Measurements from ENCODE around the gene WASHC2A.
A peak's percentile ranks its signal among the peaks of the same experiment; 100 is the strongest.
"Not testable (repeated sequence)": the region's sequence is repeated elsewhere in the genome, so short reads cannot be mapped to it uniquely, and the experiment has no call there.

The WASHC2A gene

GRCh38 chr10:50096722-50097121 lies 29.0 kb downstream of the WASHC2A start:
- not testable (repeated sequence) for H3K9me3 Mint-ChIP-seq, ATAC-seq

GRCh38 chr10:50098645-50099044 lies 30.9 kb downstream of the WASHC2A start:
- not testable (repeated sequence) for H3K4me1 Mint-ChIP-seq; ATAC-seq; H3K36me3 Mint-ChIP-seq (ENCODE audit: low read depth); H3K4me3 Mint-ChIP-seq; H3K27ac Mint-ChIP-seq; H3K27me3 Mint-ChIP-seq; DNase-seq; H3K9me3 Mint-ChIP-seq

More at GRCh38 chr10:50096722-50097121, 29.0 kb downstream of the WASHC2A start:
- H3K36me3 Mint-ChIP-seq (ENCODE audit: low read depth); H3K27ac Mint-ChIP-seq; H3K4me1 Mint-ChIP-seq; DNase-seq; H3K27me3 Mint-ChIP-seq; H3K4me3 Mint-ChIP-seq: not testable (repeated sequence)

GRCh38 chr10:50101139-50101582 lies 33.4 kb downstream of the WASHC2A start:
- not testable (repeated sequence) for ATAC-seq; H3K27ac Mint-ChIP-seq; H3K4me1 Mint-ChIP-seq; H3K9me3 Mint-ChIP-seq; H3K4me3 Mint-ChIP-seq; H3K36me3 Mint-ChIP-seq (ENCODE audit: low read depth); H3K27me3 Mint-ChIP-seq; DNase-seq

GRCh38 chr10:50101747-50102146 lies 34.0 kb downstream of the WASHC2A start:
- H3K36me3 Mint-ChIP-seq (ENCODE audit: low read depth); H3K9me3 Mint-ChIP-seq; ATAC-seq; H3K4me1 Mint-ChIP-seq; DNase-seq; H3K4me3 Mint-ChIP-seq; H3K27me3 Mint-ChIP-seq: not testable (repeated sequence)
- H3K27ac Mint-ChIP-seq = peak overlapping the region; percentile 23

GRCh38 chr10:50102267-50102666 lies 34.5 kb downstream of the WASHC2A start:
- H3K36me3 Mint-ChIP-seq (ENCODE audit: low read depth); DNase-seq; ATAC-seq: not testable (repeated sequence)

GRCh38 chr10:50108999-50109698 lies 41.4 kb downstream of the WASHC2A start:
- ATAC-seq = not testable (repeated sequence)

More at GRCh38 chr10:50102267-50102666, 34.5 kb downstream of the WASHC2A start:
- peak overlapping the region; percentile 23 for H3K27ac Mint-ChIP-seq
- H3K9me3 Mint-ChIP-seq, H3K4me3 Mint-ChIP-seq, H3K4me1 Mint-ChIP-seq, H3K27me3 Mint-ChIP-seq: not testable (repeated sequence)

GRCh38 chr10:50112419-50113112 lies 44.8 kb downstream of the WASHC2A start:
- H3K4me1 Mint-ChIP-seq; H3K27me3 Mint-ChIP-seq; H3K36me3 Mint-ChIP-seq (ENCODE audit: low read depth); ATAC-seq; H3K9me3 Mint-ChIP-seq; DNase-seq; H3K27ac Mint-ChIP-seq; H3K4me3 Mint-ChIP-seq: not testable (repeated sequence)

More at GRCh38 chr10:50108999-50109698, 41.4 kb downstream of the WASHC2A start:
- H3K9me3 Mint-ChIP-seq; DNase-seq; H3K27ac Mint-ChIP-seq; H3K4me1 Mint-ChIP-seq; H3K36me3 Mint-ChIP-seq (ENCODE audit: low read depth); H3K4me3 Mint-ChIP-seq; H3K27me3 Mint-ChIP-seq: not testable (repeated sequence)

- not testable (repeated sequence) for H3K9me3 Mint-ChIP-seq; ATAC-seq; H3K4me1 Mint-ChIP-seq; DNase-seq; H3K27ac Mint-ChIP-seq; H3K27me3 Mint-ChIP-seq; H3K4me3 Mint-ChIP-seq; H3K36me3 Mint-ChIP-seq (ENCODE audit: low read depth)
These were observed 59.0 kb downstream of the WASHC2A start for GRCh38 chr10:50126765-50127164.

- not testable (repeated sequence) for ATAC-seq; DNase-seq; H3K36me3 Mint-ChIP-seq (ENCODE audit: low read depth); H3K27me3 Mint-ChIP-seq; H3K4me3 Mint-ChIP-seq; H3K9me3 Mint-ChIP-seq; H3K4me1 Mint-ChIP-seq; H3K27ac Mint-ChIP-seq
These were observed 60.1 kb downstream of the WASHC2A start for GRCh38 chr10:50127770-50128292.

- DNase-seq, H3K4me1 Mint-ChIP-seq, H3K4me3 Mint-ChIP-seq, H3K27me3 Mint-ChIP-seq, H3K27ac Mint-ChIP-seq, H3K9me3 Mint-ChIP-seq: not testable (repeated sequence)
- ATAC-seq = peak; percentile 40
- peaks cover 22% of the 10 kb centered on the region for H3K36me3 Mint-ChIP-seq (ENCODE audit: low read depth)
These were observed 63.7 kb downstream of the WASHC2A start for GRCh38 chr10:50131245-50131965.

- H3K36me3 Mint-ChIP-seq (ENCODE audit: low read depth) = peaks cover 22% of the 10 kb centered on the region
- H3K27ac Mint-ChIP-seq, H3K4me1 Mint-ChIP-seq, ATAC-seq, DNase-seq, H3K27me3 Mint-ChIP-seq, H3K9me3 Mint-ChIP-seq, H3K4me3 Mint-ChIP-seq: not testable (repeated sequence)
These were observed 64.6 kb downstream of the WASHC2A start for GRCh38 chr10:50132322-50132721.

GRCh38 chr10:50132841-50133240 lies 65.1 kb downstream of the WASHC2A start:
- H3K27ac Mint-ChIP-seq, H3K27me3 Mint-ChIP-seq, ATAC-seq, H3K4me3 Mint-ChIP-seq, H3K9me3 Mint-ChIP-seq, H3K4me1 Mint-ChIP-seq, DNase-seq: not testable (repeated sequence)
- peaks cover 22% of the 10 kb centered on the region for H3K36me3 Mint-ChIP-seq (ENCODE audit: low read depth)

- H3K27me3 Mint-ChIP-seq; H3K9me3 Mint-ChIP-seq; DNase-seq; H3K36me3 Mint-ChIP-seq (ENCODE audit: low read depth); H3K27ac Mint-ChIP-seq; H3K4me3 Mint-ChIP-seq; H3K4me1 Mint-ChIP-seq; ATAC-seq: not testable (repeated sequence)
These were observed 75.9 kb downstream of the WASHC2A start for GRCh38 chr10:50143512-50144174.

- not testable (repeated sequence) for H3K27ac Mint-ChIP-seq; H3K27me3 Mint-ChIP-seq; DNase-seq; H3K4me3 Mint-ChIP-seq; H3K4me1 Mint-ChIP-seq; H3K9me3 Mint-ChIP-seq; H3K36me3 Mint-ChIP-seq (ENCODE audit: low read depth); ATAC-seq
These were observed 77.8 kb downstream of the WASHC2A start for GRCh38 chr10:50145575-50145974.
